ENCODE measurements around the gene EXOC1.
"Not testable (repeated sequence)": the region's sequence is repeated elsewhere in the genome, so short reads cannot be mapped to it uniquely, and the experiment has no call there.

Gene EXOC1

DNA sequence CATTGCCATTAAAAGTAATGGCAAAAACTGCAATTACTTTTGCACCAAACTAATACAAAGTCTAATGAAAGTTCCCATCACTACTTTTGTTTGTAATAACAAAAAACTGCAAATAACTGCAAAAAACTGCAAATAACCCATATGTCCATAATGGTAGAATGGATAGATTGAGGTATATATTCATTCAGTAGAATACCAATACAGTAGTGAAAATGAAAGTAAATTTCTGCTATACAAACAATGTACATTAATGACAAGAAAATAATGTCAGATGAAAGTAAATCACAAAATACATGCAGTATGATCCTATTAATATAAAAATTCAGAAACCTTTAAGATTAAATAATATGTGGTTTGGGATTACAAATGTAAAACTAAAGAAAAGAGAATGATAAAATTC lies 54.0 kb downstream of the EXOC1 start:
- no peak for DNase-seq

DNA sequence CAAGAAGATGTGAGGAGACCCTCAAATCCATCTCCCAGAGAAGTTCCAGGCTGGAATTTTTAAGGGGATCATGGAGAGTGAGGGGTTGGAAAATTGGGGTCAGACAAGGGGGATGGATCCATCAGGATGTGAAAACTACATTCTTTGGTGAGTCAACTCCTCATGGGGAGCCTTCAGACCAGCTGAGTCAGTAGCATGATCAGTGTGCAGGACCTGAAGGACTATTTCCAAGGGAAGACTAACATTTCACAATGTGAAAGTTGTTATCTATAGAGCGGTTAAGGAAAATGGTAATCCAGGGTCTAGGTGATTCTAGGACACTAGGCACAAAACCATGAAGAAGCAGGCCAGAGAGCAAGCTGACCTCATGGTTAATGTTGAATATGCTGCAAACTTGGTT lies 56.7 kb downstream of the EXOC1 start:
- peak in 1 of 3 donors; percentile 7 for DNase-seq

DNA sequence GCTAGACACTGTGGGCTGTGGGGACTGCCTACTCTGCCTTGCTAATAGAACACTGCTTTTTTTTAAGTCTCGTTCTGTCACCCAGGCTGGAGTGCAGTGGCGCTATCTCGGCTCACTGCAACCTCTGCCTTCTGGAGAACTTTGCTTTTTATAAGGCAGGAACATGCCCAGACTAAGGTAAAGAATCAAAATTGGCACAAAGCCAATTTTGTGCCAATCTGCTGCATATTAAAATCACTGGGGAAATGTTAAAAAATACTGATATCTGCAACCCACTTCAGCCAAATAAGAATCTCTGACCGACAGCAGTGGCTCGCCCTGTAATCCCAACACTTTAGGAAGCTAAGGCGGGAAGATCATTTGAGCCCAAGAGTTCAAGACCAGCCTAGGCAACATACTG lies 58.8 kb downstream of the EXOC1 start:
- DNase-seq: peak in 1 of 3 donors; percentile 0

DNA sequence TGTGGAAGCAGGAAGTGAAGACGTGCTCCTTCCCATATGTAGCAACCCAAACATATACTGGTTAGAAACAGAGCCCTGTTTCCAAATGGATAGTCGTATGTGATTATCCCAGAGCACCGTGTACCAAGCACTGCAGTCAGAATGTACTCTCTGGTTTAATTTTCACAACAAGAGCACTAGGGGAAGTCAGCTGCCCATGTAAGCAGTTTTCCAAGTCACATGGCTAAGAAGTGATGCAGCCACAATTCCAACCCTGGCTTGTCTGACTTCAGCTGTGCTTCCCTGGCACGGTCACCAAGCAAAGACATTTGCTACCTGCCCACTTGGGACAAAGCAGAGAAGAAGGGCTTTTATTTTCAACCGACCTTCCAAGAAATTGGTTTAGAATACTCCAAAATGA lies 67.1 kb downstream of the EXOC1 start:
- peak; percentile 31 to 38 (median 37) for DNase-seq

DNA sequence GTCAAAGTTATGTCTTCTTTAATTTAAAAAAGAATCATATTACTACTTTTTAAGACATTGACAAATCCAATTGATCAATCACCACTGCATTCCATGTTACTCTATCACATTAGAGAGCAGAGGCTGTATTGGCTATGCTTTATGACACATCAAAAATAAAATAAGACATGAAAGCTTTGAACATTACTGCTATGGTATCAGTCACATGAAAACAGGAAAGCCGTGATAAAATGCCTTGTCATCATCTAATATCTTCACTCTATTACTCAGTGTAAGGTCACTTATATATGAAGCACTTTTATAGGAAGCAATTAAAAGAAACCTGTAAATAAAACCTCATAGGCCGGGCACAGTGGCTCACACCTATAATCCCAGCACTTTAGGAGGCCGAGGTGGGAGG lies 67.6 kb downstream of the EXOC1 start:
- peak in 1 of 3 donors; percentile 24 for DNase-seq

DNA sequence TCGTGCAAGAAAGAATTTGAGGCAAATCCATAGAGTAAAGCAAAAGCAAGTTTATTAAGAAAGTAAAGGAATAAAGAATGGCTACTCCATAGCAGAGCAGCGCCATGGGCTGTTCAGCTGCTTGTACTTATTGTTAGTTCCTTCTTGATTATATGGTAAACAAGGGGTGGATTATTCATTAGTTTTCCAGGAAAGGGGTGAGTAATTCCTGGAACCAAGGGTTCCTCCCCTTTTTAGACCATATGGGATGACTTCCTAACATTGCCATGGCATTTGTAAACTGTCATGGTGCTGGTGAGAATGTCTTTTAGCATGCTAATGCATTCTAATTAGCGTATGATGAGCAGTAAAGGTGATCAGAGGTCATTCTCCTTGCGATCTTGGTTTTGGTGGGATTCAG lies 71.8 kb downstream of the EXOC1 start:
- no peak for DNase-seq

DNA sequence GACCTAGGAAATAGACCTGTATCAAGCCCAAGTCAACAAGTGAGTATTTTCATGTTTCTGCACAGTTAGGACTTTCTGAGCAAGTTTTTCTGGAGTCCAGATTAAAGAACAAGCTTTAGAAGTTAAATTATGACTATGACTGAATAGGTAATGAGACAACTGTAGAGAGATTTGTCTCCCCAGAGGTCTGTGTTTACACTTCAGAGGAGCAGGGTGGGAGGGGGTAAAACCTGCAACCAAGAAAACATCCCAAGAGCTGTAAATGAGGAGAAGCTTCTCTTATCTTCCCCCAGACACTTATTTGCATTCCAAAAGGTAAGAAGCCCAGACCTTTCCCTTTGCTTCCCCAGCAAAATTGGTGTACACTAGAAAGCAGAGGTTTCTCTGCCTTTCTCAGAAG lies 73.2 kb downstream of the EXOC1 start:
- no peak for DNase-seq

DNA sequence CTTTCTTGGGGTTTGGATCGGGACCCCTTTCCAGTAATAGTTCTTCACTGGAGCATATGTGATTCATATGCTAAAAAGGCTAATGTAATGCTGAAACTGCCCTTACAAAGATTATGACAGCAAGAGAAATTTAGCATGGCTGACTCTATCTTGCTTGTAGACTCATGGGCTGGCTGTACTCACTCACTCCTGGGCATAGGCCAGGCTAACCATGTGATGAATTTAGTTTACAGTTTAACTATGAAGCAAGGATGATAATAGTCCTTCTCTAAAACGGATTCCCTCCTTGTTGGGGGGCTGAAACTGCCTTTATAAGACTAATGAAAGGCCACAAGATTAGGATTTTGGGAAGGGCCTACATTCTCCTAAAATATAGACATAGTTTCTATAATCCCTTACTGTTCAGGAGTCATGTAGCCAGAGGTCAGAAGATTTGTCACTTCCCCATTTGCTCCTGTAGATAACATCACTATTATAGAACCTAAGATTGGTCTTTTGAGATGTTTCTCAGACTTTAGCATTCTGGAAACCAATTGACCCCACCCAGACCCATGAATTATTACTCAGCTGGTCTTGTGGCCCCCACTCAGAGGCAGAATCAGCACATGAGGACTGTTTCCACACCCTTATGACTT lies 74.5 kb downstream of the EXOC1 start:
- DNase-seq: no peak

DNA sequence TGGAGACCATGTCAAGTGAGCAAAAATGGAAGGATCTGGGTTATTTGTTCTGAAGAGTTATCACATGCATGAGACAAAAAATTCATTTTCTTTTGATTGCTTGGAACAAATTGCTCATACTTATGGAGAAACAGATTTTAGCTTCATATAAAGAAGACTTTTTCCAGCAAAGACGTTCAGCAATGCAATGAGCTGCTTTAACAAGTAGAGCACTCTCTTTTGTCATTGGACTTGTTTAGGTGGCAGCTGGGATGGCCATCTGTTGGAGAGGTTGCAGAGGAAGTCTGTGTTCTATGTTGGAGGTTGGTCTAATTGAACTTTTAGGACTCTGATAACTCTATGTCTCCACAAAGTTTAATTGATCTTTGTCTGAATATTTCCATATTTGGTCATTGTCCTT lies 75.4 kb downstream of the EXOC1 start:
- no peak for DNase-seq

DNA sequence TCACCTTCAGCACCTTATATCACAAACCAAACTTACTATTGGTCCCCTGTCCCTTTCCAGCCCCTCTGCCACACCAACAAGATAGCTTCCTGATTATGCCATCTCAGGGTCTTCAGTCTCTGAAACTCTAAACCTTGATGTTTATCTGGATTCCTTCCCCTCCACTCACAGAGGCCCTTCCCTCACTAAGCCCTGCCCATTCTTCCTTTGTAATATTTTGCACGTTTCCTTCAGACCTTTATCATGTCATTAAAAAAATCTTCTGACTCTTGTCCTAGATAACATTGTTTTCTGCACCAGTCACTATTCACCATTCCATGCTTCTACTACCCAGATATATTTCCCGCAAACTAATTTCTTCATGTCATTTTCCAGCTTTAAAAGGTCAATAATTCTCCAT lies 77.6 kb downstream of the EXOC1 start:
- DNase-seq: no peak

DNA sequence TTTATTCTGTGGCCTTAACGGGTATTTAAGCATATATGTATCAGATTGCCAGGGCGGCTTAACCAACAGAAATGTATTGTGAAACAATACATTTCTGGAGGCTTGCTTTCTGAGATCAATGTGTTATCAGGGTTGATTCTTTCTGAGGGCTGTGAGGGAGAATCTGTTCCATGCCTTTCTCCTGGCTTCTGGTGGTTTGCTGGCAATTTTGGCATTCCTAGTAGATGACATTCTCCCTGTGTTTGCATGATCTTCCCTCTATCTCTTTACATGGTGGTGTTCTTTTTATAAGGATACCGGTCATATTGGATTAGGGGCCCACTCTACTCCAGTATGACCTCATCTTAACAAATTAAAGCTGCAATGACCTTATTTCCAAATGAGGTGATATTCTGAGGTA lies 78.4 kb downstream of the EXOC1 start:
- no peak for DNase-seq

DNA sequence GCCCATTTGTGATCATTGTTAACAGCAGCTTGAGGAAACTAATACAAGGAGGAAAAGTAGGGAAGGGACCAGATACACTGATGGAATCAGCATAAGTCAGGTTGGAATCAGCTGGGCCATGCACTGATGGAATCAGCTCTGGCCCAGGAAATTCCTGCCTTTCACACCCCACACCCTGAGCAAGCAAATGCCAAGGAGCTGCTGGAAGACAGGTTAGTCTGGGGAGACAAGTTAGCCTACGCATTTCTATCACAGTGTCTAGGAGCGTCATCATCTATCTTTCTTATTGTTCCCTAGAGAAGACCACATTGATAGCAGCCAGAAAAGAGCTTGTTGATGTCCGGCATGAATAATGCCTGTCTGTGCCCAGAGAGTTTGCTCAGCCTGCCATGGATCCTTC lies 79.1 kb downstream of the EXOC1 start:
- no peak for DNase-seq

DNA sequence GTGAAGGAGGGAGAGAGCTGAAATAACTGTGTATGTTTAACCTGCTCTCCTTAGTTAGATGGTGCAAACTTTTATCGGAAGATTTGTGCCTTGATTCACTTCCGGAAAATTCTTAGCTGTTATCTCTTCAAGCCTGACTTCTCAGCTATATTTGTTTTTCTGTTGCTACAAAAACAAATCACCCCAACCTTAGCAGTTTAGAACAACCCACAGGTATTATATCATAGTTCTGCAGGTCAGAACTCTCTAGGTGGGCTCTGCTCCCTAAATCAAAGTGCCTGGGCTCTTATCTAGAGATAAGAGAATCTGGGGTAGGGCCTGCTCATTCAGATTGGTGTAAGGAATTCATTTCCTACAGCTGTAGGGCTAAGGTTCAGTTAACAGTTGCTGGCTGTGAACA lies 80.2 kb downstream of the EXOC1 start:
- peak in 1 of 3 donors; percentile 3 for DNase-seq

DNA sequence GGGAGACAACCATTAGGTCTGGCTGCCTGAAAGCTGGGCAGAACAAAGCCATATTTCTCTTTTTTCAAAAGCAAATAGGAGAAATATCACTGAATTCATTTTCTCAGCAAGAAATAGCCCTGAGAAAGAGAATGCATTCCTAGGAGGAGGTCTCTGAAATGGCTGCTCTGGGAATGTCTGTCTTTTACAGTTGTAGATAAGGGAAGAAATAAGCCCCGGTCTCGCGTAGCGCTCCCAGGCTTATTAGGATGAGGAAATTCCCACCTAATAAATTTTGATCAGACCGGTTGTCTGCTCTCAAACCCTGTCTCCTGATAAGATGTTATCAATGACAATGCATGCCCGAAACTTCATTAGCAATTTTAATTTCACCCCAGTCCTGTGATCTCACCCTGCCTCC lies 82.5 kb downstream of the EXOC1 start:
- not testable (repeated sequence) for DNase-seq

DNA sequence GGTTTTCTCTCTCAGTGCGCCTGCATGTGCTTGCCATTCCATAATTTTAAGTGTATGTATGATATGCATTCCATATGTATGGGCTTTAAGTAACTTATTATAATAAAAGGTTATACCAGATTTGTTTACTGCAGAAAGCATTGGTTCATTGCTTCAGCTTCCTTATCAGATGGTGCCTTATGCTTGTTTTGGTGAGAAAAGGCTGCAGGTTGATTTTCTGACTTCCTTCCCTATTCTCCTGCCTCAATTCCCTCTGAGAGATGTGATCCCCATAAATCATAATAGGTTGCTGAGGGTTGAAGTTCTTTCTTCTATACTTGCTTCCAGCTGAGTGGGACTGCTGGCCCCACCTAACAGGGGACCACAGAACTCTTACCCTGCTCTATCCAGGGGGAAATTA lies 85.0 kb downstream of the EXOC1 start:
- no peak for DNase-seq

DNA sequence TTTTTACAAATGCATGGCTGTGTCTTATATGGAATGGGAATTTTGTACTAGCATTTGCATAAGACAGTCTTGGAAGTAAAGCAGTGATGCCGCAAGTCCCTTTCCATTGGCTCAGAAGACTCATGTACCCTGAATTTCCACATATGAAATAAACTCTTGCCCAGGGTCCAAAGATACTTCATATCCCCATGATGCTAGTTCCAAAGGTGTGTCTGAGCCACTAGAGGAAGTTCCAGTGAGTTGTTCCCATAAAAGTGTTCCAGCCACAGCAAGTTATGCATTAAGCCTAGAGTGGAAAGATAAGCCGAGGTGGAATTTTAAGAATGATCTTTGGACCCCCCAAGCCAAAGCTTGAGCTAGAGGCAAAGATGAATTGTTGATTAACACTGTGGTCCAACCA lies 86.0 kb downstream of the EXOC1 start:
- DNase-seq: no peak

DNA sequence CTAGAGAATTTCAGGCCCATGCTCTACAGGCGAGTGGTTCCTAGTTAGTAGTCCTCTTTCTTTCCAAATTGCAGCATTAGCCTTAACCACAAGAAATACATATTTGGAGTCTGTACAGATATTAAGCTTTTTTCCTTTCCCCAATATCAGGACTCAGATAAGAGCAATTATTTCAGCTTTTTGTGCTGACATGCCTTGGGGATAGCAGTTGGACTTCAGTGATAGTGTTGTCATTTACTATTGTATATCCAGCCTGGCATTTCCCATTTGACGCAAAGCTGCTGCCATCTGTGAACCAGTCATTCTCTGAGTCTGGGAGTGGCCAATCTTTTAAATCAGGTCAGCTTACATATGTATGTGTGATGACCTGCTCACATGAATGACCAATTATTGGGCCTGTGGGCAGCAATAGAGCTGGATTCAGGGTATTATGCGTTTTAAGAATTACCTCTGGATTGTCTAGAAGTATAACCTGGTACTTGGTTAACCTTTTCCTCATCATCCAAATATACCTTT lies 88.5 kb downstream of the EXOC1 start:
- DNase-seq: peak; percentile 22 to 37 (median 27)

DNA sequence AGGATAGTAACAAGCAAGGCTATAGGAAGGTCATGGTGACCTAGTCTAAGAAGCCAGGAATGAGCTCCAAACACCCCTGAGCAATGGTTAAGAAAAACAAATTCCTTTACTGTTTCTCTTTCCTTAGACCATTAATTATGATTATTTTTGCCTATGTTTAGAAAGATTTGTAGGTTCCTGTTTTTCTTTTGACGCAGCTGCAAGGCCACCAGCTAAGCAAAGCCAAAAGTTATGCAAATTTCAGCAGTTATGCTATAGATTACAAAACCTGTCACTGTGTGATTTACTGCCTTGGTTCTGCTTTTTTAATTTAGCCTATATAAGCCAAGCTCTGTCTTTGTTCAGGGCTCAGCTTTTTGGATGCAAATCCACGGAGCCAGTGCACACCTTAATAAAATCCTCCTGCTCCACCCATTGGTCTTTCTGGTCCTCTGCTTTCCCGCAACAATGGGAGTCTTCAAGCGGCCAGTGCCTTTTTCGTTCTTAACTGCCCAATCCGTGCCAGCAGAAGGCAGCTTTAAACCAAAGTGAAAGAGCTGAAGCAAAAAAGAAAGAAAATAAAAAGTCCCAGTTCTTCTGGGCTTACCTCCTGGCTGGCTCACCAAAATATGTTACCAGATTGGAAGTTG lies 93.9 kb downstream of the EXOC1 start:
- peak; percentile 67 to 91 (median 84) for DNase-seq

DNA sequence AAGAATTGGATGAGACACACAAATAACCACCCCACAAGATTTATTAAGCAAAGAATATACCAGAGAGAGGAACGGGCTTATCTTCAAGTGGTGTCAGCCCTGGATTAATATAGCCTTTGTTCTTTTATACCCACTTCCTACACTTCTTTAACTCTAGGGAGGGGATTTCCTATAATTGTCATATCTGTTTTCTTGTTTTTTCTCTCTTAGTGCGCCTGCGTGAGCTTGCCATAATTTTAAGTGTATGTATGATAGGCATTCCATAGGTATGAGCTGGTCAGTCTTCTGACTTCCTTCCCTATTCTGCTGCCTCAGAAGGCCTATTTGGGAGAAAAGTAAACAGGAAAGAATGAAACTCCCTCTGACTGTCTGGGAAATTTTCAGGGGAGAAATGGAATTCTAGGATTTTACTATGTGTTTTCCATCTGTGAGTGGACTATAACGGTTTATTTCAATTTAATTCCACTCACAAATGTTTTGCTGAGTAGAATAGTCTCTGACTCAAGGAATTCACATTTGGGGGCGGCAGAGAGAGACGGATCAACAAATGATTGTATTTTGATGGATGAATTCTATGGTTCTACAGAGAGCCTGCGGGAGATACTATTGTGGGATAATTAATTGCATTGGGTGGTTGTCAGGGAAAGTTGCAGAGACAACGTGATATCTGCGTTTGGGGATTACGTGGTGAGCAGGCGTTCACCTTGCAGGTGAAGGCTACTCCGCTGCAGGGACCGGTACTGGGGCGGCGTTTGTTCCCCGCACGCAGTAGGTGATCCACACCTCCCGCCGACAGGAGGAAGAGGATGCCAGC lies 94.7 kb downstream of the EXOC1 start:
- peak; percentile 79 to 94 (median 91) for DNase-seq

DNA sequence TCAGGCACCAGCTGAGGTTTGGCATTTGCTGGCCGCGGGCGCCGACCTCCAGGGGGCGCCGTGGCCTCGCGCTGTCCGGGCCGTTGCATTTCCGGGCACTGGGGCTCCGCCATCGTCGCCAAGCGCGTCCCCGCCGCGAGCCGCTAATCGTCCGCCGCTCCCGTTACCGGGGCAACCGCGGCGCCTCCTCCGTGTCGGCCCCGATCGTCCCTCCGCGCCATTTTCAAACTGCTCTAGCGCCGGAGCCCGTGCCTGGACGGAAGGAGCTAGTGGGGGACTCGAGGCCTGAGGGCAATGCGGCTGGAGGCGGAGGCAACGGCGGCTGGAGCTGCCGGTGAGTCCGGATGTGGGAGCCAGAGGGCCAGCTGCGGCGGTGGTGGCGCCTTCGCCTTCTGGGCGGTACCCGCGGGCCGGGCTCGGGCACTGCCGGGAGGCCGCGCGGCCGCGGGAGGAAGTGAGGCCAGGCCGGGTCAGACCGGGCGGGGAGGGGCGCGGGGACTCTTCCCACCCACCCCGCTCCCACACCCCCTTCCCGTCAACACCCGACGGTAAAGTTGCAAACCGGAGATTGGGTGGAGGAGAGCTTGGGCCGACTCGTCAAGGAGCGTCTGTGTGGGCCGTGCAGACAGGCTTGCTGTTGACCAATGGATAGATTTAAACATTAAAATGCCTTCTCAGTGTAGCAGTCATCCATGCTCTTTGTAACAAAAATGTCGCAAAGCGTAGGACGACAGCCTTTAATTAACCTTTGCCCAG lies 95.5 kb downstream of the EXOC1 start, which contains the start of gene CEP135:
CEP135 (plus strand) TSS at position 220 of the 756 bp plus-strand sequence. CDS start 3,186 bp downstream, outside the sequence.
- peak; percentile 96 to 98 (median 98) for DNase-seq

DNA sequence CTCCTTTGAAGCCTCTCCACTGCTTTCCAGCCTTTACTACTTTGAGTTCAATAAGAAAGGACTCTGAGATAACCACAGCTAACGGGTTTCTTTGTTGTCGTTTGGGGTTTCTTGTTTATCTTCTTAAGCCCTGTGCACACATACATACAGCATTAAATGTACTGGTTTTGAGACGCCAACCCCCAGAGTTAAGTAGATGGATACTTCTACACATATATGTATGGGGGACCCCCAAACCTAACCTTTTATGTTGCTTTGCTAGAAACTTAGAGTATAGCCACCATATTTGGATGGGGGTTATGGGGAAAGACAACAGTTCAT lies 96.0 kb downstream of the EXOC1 start:
- peak in 1 of 3 donors; percentile 1 for DNase-seq

DNA sequence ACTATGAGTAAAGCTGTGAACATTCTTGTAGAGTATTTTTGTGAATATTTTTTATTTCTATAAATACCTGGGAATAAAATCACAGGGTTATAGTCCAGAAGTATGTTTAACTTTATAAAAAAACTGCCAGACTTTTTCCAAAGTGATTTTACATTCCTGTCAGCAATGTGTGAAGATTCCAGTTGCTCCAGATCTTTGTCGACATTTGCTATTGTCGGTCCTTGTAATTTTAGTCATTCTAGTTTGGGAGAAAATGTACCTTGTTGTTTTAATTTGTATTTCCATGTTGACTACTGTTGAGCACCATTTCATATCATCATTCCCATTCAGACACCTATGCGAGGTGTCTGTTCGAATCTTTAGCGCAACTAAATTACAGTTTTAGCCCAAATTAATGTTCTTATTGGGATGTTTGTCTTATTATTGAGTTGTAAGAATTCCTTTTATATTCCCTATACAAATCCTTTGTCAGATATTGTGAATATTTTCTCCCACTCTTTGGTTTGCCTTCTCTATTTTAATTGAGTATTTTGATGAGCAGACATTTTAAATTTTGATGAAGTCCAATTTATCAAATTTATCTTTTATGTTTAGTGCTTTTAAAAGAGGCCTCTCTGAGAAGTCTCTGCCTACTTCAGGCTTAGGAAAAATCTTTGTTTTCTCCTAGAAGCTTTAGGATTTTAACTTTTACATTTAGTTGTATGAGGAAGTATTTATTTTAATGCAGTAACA lies 97.9 kb downstream of the EXOC1 start:
- no peak for DNase-seq
